SK-N-SH (cell line): Measurements from ENCODE around the gene CTSH. TPM values are rescaled to one million over a fixed set of nuclear protein-coding genes. Genes with fewer than 3 reads are reported as not detected.

ENCODE experiments used
- CTCF ChIA-PET: fragments of 300-600, 350-600 bp; formaldehyde crosslinking; extraction: SDS; loops from one replicate; lab custom pipeline; 2021; lab: Yijun Ruan, JAX
- POLR2A ChIA-PET: fragments of 350-600 bp; sonication (Branson Sonifier 250); formaldehyde crosslinking; extraction: SDS; loops from one replicate; lab custom pipeline; 2020; ENCODE audit warnings: antibody characterized with exemption, inconsistent platforms; lab: Yijun Ruan, JAX
- DNase-seq: peaks from one replicate; pipeline ENCODE4 v3.0.0; 2012
- H2AFZ ChIP-seq: fragments of 200-600 bp; sonication (generic); 2 replicates; pipeline ENCODE4 v1.8.1; 2016; ENCODE audit warnings: antibody characterized with exemption, mild to moderate bottlenecking, low read depth
- H3F3A ChIP-seq: fragments of 200-600 bp; sonication (generic); replicated peaks from 2 replicates; pipeline ENCODE3; 2016; ENCODE audit warnings: antibody characterized with exemption, mild to moderate bottlenecking; ENCODE audit not compliant: insufficient read depth
- H3K27ac ChIP-seq, 2 experiments: fragments of 200-500 bp in 1 of 2; fragments of 200-600 bp in 1 of 2; sonication (Bioruptor generic) in 1 of 2; sonication (generic), shearing (Covaris generic) in 1 of 2; 2 replicates each; pipeline versions ENCODE4 v1.5.1 to v1.6.1; 2014 to 2016; ENCODE audit warnings: low read depth in 2 of 2, inconsistent platforms in 1 of 2, low read length in 1 of 2, mild to moderate bottlenecking in 1 of 2, mixed read lengths in 1 of 2
- H3K27me3 ChIP-seq: fragments of 200-600 bp; sonication (generic), shearing (Covaris generic); 2 replicates; pipeline ENCODE4 v1.6.1; 2016; ENCODE audit warnings: mixed run types; ENCODE audit not compliant: insufficient read depth
- H3K36me3 ChIP-seq, 2 experiments: fragments of 200-500 bp in 1 of 2; fragments of 200-600 bp in 1 of 2; sonication (Bioruptor generic) in 1 of 2; sonication (generic) in 1 of 2; replicated peaks in 1 of 2; 2 replicates each; pipeline versions ENCODE3 to v1.5.1; 2014 to 2016; ENCODE audit warnings: low read length in 1 of 2, mild to moderate bottlenecking in 1 of 2; ENCODE audit not compliant: insufficient read depth in 2 of 2, control insufficient read depth in 1 of 2
- H3K4me1 ChIP-seq, 2 experiments: fragments of 200-500 bp in 1 of 2; fragments of 200-600 bp in 1 of 2; sonication (Bioruptor generic) in 1 of 2; sonication (generic), shearing (Covaris generic) in 1 of 2; 2 replicates each; pipeline versions ENCODE4 v1.5.1 to v1.6.1; 2014 to 2016; ENCODE audit warnings: low read depth in 1 of 2, low read length in 1 of 2, mixed run types in 1 of 2; ENCODE audit not compliant: insufficient read depth in 2 of 2, control insufficient read depth in 1 of 2
- H3K4me2 ChIP-seq: fragments of 200-600 bp; sonication (generic), shearing (Covaris generic); 2 replicates; pipeline ENCODE4 v1.6.1; 2017; ENCODE audit warnings: mixed run types
- H3K4me3 ChIP-seq, 2 experiments: fragments of 200-500 bp in 1 of 2; fragments of 200-600 bp in 1 of 2; sonication (Bioruptor generic) in 1 of 2; sonication (generic), shearing (Covaris generic) in 1 of 2; 2 replicates each; pipeline versions ENCODE4 v1.5.1 to v1.8.1; 2014 to 2016; ENCODE audit warnings: low read depth in 2 of 2, inconsistent platforms in 1 of 2, low read length in 1 of 2, mild to moderate bottlenecking in 1 of 2, mixed read lengths in 1 of 2, moderate library complexity in 1 of 2
- H3K79me2 ChIP-seq: fragments of 200-600 bp; sonication (generic); 2 replicates; pipeline ENCODE4 v1.8.1; 2017; ENCODE audit warnings: mild to moderate bottlenecking; ENCODE audit not compliant: insufficient read depth
- H3K9ac ChIP-seq: fragments of 200-600 bp; sonication (generic); 2 replicates; pipeline ENCODE4 v1.6.1; 2017; ENCODE audit warnings: mixed run types
- H3K9me2 ChIP-seq: fragments of 200-600 bp; sonication (generic); 2 replicates; pipeline ENCODE4 v1.6.1; 2017; ENCODE audit warnings: mixed run types
- H3K9me3 ChIP-seq: fragments of 200-600 bp; sonication (generic); 2 replicates; pipeline ENCODE4 v1.6.1; 2017; ENCODE audit warnings: mixed run types, mild to moderate bottlenecking, moderate library complexity
- H4K20me1 ChIP-seq: fragments of 200-600 bp; sonication (generic); 2 replicates; pipeline ENCODE4 v1.6.1; 2017; ENCODE audit warnings: mild to moderate bottlenecking, mixed run types; ENCODE audit not compliant: insufficient read depth
- CHD2 ChIP-seq: fragments of 150-350 bp; IDR thresholded peaks from 2 replicates; pipeline ENCODE4 v1.6.1; 2018; ENCODE audit warnings: low read length; ENCODE audit not compliant: partially characterized antibody
- ELF1 ChIP-seq: IDR thresholded peaks from 2 replicates; pipeline ENCODE4 v1.4.0; 2012
- EP300 ChIP-seq, 2 experiments: IDR thresholded peaks; 2 replicates each; pipeline versions ENCODE4 v1.4.0 to v1.6.1; 2012; ENCODE audit warnings: borderline replicate concordance in 1 of 2, low read depth in 1 of 2, low read length in 1 of 2
- EZH2phosphoT487 ChIP-seq: fragments of 200-600 bp; sonication (generic); IDR thresholded peaks from 2 replicates; pipeline ENCODE4 v1.6.1; 2017; ENCODE audit warnings: low read depth, mixed run types, mild to moderate bottlenecking, antibody characterized with exemption, moderate library complexity, borderline replicate concordance
- FOSL2 ChIP-seq: IDR thresholded peaks from 2 replicates; pipeline ENCODE4 v1.4.0; 2012; ENCODE audit warnings: low read depth, mild to moderate bottlenecking, moderate library complexity, borderline replicate concordance
- FOXJ3 ChIP-seq: sonication (generic); formaldehyde crosslinking; IDR thresholded peaks from 2 replicates; pipeline ENCODE4 v1.5.1; 2020; ENCODE audit warnings: mild to moderate bottlenecking, missing genetic modification reagents
- FOXM1 ChIP-seq: IDR thresholded peaks from 2 replicates; pipeline ENCODE4 v1.4.0; 2012; ENCODE audit warnings: low read depth, mild to moderate bottlenecking
- GABPA ChIP-seq: IDR thresholded peaks from 2 replicates; pipeline ENCODE4 v1.4.0; 2012; ENCODE audit warnings: low read depth, mild to moderate bottlenecking
- IRF3 ChIP-seq: fragments of 150-350 bp; IDR thresholded peaks from 2 replicates; pipeline ENCODE4 v1.6.1; 2016; ENCODE audit warnings: mild to moderate bottlenecking, low read depth, low read length
- MEF2A ChIP-seq: IDR thresholded peaks from 2 replicates; pipeline ENCODE4 v1.4.0; 2012; ENCODE audit warnings: low read depth, borderline replicate concordance
- POLR2AphosphoS5 ChIP-seq: IDR thresholded peaks from 2 replicates; pipeline ENCODE4 v1.6.1; 2012; ENCODE audit warnings: low read depth, low read length
- RAD21 ChIP-seq: IDR thresholded peaks from 2 replicates; pipeline ENCODE4 v1.6.1; 2012; ENCODE audit warnings: mild to moderate bottlenecking, low read length
- RCOR1 ChIP-seq: fragments of 150-350 bp; IDR thresholded peaks from 2 replicates; pipeline ENCODE4 v1.6.1; 2017; ENCODE audit warnings: antibody characterized with exemption, low read length
- RXRA ChIP-seq: IDR thresholded peaks from 2 replicates; pipeline ENCODE4 v1.4.0; 2012; ENCODE audit warnings: low read depth, mild to moderate bottlenecking, borderline replicate concordance
- TAF1 ChIP-seq: IDR thresholded peaks from 2 replicates; pipeline ENCODE4 v1.6.1; 2012; ENCODE audit warnings: low read depth, mild to moderate bottlenecking, low read length, moderate library complexity, borderline replicate concordance
- TCF12 ChIP-seq: IDR thresholded peaks from 2 replicates; pipeline ENCODE4 v1.4.0; 2012
- TEAD4 ChIP-seq: IDR thresholded peaks from 2 replicates; pipeline ENCODE4 v1.4.0; 2012; ENCODE audit warnings: mild to moderate bottlenecking, borderline replicate concordance; ENCODE audit not compliant: insufficient read depth
- USF1 ChIP-seq: IDR thresholded peaks from 2 replicates; pipeline ENCODE4 v1.4.0; 2012; ENCODE audit warnings: low read depth, borderline replicate concordance
- USF2 ChIP-seq: fragments of 150-350 bp; IDR thresholded peaks from 2 replicates; pipeline ENCODE4 v1.6.1; 2017; ENCODE audit warnings: antibody characterized with exemption, low read length, low read depth, borderline replicate concordance
- ZBTB33 ChIP-seq: IDR thresholded peaks from 2 replicates; pipeline ENCODE4 v1.4.0; 2012; ENCODE audit warnings: low read depth, borderline replicate concordance
- WGBS: methylation state at CpG from one replicate; pipeline ENCODE4 v1.1.6; 2017; ENCODE audit warnings: low lambda C conversion rate; 5-methylcytosine and 5-hydroxymethylcytosine counted together
- polyA plus RNA-seq, 3 experiments: library from polyadenylated mRNA; depleted of rRNA; stranded (reverse); fragments of >200 nt; gene quantifications; 2 replicates each; pipeline ENCODE4 v1.2.3, GENCODE V29; 2012

Gene CTSH
- polyA plus RNA-seq, 1 of the 3 experiments (the other 2 are of a cell fraction), result 22.7 TPM

GRCh38 chr15:78933823-78934654, 10.8 kb downstream of the CTSH start (continued):
- TF ChIP-seq IRF3, result no peak
- TF ChIP-seq EP300 (IDR thresholded peaks at IDR 0.05; ENCODE audit: borderline replicate concordance in 1 of 2, low read depth in 1 of 2, low read length in 1 of 2), result no peak
- no peak for TF ChIP-seq POLR2AphosphoS5
- no peak for TF ChIP-seq RCOR1
- no peak for TF ChIP-seq FOXJ3
- no peak for TF ChIP-seq MEF2A
- no peak for TF ChIP-seq ELF1
- no peak for TF ChIP-seq CHD2
- TF ChIP-seq FOSL2, result no peak
- no peak for TF ChIP-seq RAD21

GRCh38 chr15:78933187-78933822, 11.5 kb downstream of the CTSH start:
- H3F3A ChIP-seq, result no peaks in the 10 kb centered on the region
- 90% methylated on average over 11 of the region's 12 CpGs for WGBS
- H3K36me3 ChIP-seq, result no peaks in the 10 kb centered on the region
- no peak overlapping the region for H3K4me3 ChIP-seq
- H3K9ac ChIP-seq, result no peak overlapping the region
- H3K9me3 ChIP-seq, result no peaks in the 10 kb centered on the region
- H2AFZ ChIP-seq, result no peak overlapping the region
- POLR2A ChIA-PET, result no interaction called here
- CTCF ChIA-PET, result interaction anchor here (3.8 to 4.7 kb wide), 2 partner anchors 24 to 251 kb away, joined by 14 to 18 read pairs; no protein-coding TSS in a partner anchor
- no peaks in the 10 kb centered on the region for H3K9me2 ChIP-seq
- H4K20me1 ChIP-seq, result peaks cover 3% of the 10 kb centered on the region; the same call in 1 of the 2 replicates
- H3K27me3 ChIP-seq, result no peaks in the 10 kb centered on the region
- no peak overlapping the region for H3K4me2 ChIP-seq
- no peaks in the 10 kb centered on the region for H3K79me2 ChIP-seq
- no peak overlapping the region for H3K27ac ChIP-seq
- no peak for DNase-seq
- no peak for TF ChIP-seq RCOR1
- TF ChIP-seq TAF1, result no peak
- TF ChIP-seq TCF12, result no peak
- TF ChIP-seq USF1, result no peak
- TF ChIP-seq POLR2AphosphoS5, result no peak
- no peak for TF ChIP-seq GABPA
- TF ChIP-seq RAD21, result no peak
- no peak for TF ChIP-seq ZBTB33
- TF ChIP-seq FOXM1, result no peak
- TF ChIP-seq MEF2A, result no peak
- TF ChIP-seq USF2, result no peak
- no peak for TF ChIP-seq RXRA
- no peak for TF ChIP-seq EZH2phosphoT487
- TF ChIP-seq TEAD4, result no peak
- H3K4me1 ChIP-seq, result peaks cover 8 to 31% of the 10 kb centered on the region in 2 experiments; a peak in 3 of 4 replicates
